NOMO-1 treated with dmso at 0.1 percent for 144 hours (cell line): Measurements from ENCODE around the gene DUS2.
"Not testable (repeated sequence)": the region's sequence is repeated elsewhere in the genome, so short reads cannot be mapped to it uniquely, and the experiment has no call there.

Experiments used
- DNase-seq: peaks from one replicate; lab custom pipeline; 2025; ENCODE audit not compliant: unreplicated experiment; lab: John Stamatoyannopoulos, UW

Gene DUS2

DNA sequence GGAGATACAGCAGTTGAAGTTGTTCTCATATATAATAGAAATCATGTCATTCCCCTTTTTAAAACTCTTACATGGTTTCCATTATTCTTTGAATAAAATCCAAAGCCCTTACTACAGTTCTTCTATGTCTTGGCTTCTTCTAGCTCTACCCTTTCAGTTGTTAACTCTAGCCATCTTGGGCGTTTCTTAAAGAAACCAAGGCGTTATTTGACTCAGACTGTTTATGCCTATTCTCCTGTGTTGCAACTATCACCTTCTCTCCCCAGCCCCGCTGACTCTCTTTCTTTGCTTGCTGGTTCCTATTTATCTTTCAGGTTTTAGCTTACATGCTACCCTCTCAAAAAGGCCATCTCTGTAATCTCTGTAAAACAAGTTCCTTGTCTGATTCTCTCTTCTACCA, 94.8 kb downstream of the DUS2 start:
- DNase-seq, result no peak

DNA sequence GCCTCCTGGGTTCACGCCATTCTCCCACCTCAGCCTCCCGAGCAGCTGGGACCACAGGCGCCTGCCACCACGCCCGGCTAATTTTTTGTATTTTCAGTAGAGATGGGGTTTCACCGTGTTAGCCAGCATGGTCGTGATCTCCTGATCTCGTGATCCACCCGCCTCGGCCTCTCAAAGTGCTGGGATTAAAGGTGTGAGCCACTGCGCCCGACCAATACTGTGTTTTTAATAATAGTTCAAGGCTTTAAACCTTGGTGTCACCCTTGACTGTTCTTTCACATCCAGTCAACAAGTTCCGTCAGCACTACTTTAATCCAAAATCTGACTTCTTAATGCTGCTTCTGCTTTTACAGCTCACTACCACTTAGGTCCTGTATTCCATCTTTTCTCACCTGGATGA, 95.9 kb downstream of the DUS2 start:
- not testable (repeated sequence) for DNase-seq

DNA sequence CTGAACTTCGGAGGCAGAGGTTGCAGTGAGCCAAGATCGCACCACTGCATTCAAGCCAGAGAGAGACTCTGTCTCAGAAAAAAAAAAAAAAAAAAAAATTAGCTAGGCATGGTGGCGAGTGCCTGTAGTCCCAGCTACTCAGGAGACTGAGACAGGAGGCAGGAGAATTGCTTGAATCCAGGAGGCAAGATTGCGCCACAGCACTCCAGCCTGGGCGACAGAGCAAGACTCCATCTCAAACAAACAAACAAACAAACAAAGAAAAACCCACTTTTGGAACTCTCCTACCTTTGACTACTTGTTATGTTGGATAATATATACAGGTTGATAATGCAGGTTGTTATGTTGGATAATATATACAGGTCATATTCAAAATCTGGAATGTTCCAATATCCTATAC, 97.4 kb downstream of the DUS2 start:
- DNase-seq, result not testable (repeated sequence)

DNA sequence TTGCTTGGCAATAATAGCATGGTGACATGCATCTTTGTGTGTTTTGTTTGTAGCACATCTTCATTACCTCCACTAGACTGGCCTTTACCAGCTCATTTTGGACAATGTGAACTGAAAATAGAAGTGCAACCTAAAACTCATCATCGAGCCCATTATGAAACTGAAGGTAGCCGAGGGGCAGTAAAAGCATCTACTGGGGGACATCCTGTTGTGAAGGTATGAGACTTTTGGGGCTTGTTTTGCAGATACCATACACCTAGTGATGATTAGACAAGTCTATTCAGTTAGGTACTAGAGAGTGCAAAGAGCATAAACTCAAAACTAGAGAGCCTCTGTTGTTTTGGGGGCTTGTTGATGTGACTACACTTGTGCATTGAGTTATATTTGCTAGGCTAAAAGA, 103.3 kb downstream of the DUS2 start:
- DNase-seq, result no peak

DNA sequence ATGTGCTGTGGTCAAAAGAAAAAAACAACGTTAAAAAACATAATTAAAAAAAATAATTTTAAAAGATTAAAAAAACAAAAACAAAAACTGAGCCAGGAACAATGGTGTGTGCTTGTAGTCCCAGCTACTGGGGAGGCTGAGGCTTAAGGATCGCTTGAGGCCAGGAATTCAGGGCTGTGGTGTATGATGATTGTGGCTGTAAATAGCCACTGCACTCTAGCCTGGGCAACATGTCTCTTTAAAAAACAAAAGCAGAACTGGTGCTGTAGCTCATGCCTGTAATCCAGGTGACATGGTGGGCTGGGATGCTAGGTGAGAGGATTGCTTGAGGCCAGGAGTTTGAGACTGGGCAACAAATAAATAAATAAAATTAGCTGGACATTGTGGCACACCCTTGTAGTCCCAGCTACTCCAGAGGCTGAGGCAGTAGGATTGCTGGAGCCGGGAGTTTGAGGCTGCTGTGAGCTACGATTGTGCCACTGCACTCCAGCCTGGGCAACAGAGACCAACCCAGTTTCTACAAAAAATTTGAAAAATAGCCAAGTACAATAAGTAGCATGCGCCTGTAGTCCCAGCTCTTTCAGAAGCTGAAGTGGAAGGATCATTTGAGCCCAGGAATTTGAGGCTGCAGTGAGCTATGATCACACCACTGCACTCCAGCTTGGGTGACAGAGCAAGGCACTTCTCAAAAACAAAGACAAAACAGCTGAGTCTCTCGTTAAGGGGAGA, 105.7 kb downstream of the DUS2 start:
- DNase-seq, result no peak
